GM12872 (cell line): Measurements from ENCODE around the gene PKD2.

Experiments used
- CTCF ChIP-seq: IDR thresholded peaks from 3 replicates; pipeline ENCODE4 v1.5.1; 2011; ENCODE audit warnings: low read depth, mild to moderate bottlenecking, low read length, moderate library complexity; ENCODE audit not compliant: insufficient read depth

Gene PKD2

GRCh38 chr4:88078579-88078978 is 71.1 kb downstream of the PKD2 start:
- no peak for TF ChIP-seq CTCF

- no peak for TF ChIP-seq CTCF
Measured at GRCh38 chr4:88080626-88081025, 73.2 kb downstream of the PKD2 start.

- TF ChIP-seq CTCF, result no peak
Measured at GRCh38 chr4:88087004-88087403, 79.6 kb downstream of the PKD2 start.

GRCh38 chr4:88090898-88091297 is 83.5 kb downstream of the PKD2 start:
- no peak for TF ChIP-seq CTCF

- TF ChIP-seq CTCF, result no peak
Measured at GRCh38 chr4:88091378-88091777, 83.9 kb downstream of the PKD2 start.

GRCh38 chr4:88093874-88094273 is 86.4 kb downstream of the PKD2 start:
- TF ChIP-seq CTCF, result no peak

GRCh38 chr4:88097301-88097700 is 89.9 kb downstream of the PKD2 start:
- no peak for TF ChIP-seq CTCF

GRCh38 chr4:88097781-88098180 is 90.3 kb downstream of the PKD2 start:
- no peak for TF ChIP-seq CTCF
